Psoas muscle (tissue), 8 donors: ENCODE data around the gene GRPR. TPM values are rescaled to one million over a fixed set of nuclear protein-coding genes. Genes with fewer than 3 reads are reported as not detected.

Experiments
- ATAC-seq, 4 donors: fragments of 200-7000 bp; cut with Tn5 transposase; one replicate each; pipeline ENCODE4 v1.9.1; 2020; ENCODE audit warnings: moderate library complexity in 3 of 4, mild to moderate bottlenecking in 2 of 4
- DNase-seq, 2 donors: peaks; one replicate each; pipeline ENCODE4 v3.0.0-alpha.2; 2020
- H3K27ac ChIP-seq: fragments of 200-600 bp; one replicate; pipeline ENCODE4 v1.8.0; 2022
- H3K27me3 ChIP-seq, 3 donors: fragments of 200-600 bp in 1 of 3; one replicate each; pipeline versions ENCODE4 v1.6.1 to v1.8.0; 2013 to 2022; ENCODE audit warnings: low read length in 2 of 3, mild to moderate bottlenecking in 2 of 3, moderate library complexity in 1 of 3; ENCODE audit not compliant: insufficient read depth in 3 of 3
- H3K36me3 ChIP-seq, 2 donors: fragments of 200-600 bp in 1 of 2; one replicate each; pipeline versions ENCODE4 v1.6.1 to v1.8.0; 2013 to 2022; ENCODE audit warnings: low read depth in 1 of 2, mild to moderate bottlenecking in 1 of 2, moderate library complexity in 1 of 2; ENCODE audit not compliant: insufficient read depth in 1 of 2
- H3K4me1 ChIP-seq: fragments of 200-600 bp; one replicate; pipeline ENCODE4 v1.8.0; 2022
- H3K4me3 ChIP-seq: fragments of 200-600 bp; one replicate; pipeline ENCODE4 v1.8.0; 2022; ENCODE audit warnings: mild to moderate bottlenecking
- H3K9me3 ChIP-seq: fragments of 200-600 bp; one replicate; pipeline ENCODE4 v1.8.0; 2022
- WGBS, 3 donors: extraction: QIAGEN DNeasy Blood & Tissue Kit; methylation state at CpG; one replicate each; pipeline versions ENCODE4 v1.1.6 to v1.1.7; 2013; 5-methylcytosine and 5-hydroxymethylcytosine counted together
- intact Hi-C, 2 donors: fragments of 100-400 bp; cut with DNase I; formaldehyde crosslinking; loops; one replicate each; pipeline versions ENCODE4 v1.11.0 to v1.14.2; 2022
- polyA plus RNA-seq, 3 donors: library from polyadenylated mRNA; stranded (reverse); fragments of 200-250 nt; gene quantifications; one replicate each; pipeline ENCODE4 v1.2.3, GENCODE V29; 2013
- total RNA-seq, 4 donors: library from RNA; stranded (reverse); fragmentation: NEBNext Ultra II Directional in 2 of 4; extraction: Animal tissue kit (Norgen Biotek cat#: 25700) in 2 of 4; gene quantifications; one replicate each; pipeline versions ENCODE4 v1.2.1 to v1.2.4, GENCODE V29; 2021 to 2023
- TF ChIP-seq, protein P1 (sequence below): fragments of 200-600 bp; IDR thresholded peaks from one replicate; pipeline ENCODE4 v1.8.0; 2022; ENCODE audit warnings: antibody characterized with exemption
- donor health status: healthy with polysubstance abuse.
- donor health status: DM: no; HTN: no; CAD: no; lungs with moderate emphysema.
- donor health status: Bipolar disorder and iron deficiency.
- donor health status: healthy.
- donor health status: DM: yes; HTN: yes; CAD: no.
- donor health status: DM: no; HTN: no; CAD: no.
- donor health status: DM: no; HTN: no; CAD: no.
- donor health status: DM: yes; HTN: yes; CAD: no.

Gene GRPR
- total and polyA plus RNA-seq, 7 donors: 0.05 to 0.60 (median 0.33) TPM; not detected in 1

DNA sequence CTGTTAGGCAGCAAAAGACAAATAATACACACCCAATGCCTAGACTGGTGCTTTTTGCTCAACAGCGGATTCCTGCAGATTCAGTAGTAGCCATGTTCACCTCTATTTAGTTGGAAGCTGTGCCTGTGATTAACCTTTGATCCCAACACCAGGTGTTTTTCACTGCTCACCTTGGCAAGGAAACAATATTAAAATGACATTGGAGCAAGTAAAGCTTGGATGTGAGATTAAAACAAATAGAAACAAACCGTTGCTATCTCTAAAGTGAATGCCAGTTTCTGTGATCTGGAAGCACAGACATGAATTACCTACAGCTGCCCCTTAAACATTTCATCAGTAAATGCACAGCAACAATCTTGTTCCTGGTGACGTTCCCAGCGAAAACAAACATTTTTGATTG lies 79.6 kb downstream of the GRPR start:
- intact Hi-C loops: no loop called here
- ATAC-seq: no peak
- WGBS, 3 donors: 82 to 89% (median 86%) methylated on average over 4 of the region's 4 CpGs

More for the DNA sequence above, 79.6 kb downstream of the GRPR start:
- Histone ChIP-seq H3K27me3 (peaks cover 0 to 12% (median 0%) of the 10 kb centered on the region in 3 donors), H3K27ac (no peak overlapping the region), H3K4me3 (no peak overlapping the region), H3K9me3 (no peaks in the 10 kb centered on the region), H3K36me3 (no peaks in the 10 kb centered on the region), H3K4me1 (no peaks in the 10 kb centered on the region)
- TF ChIP-seq, protein P1, sequence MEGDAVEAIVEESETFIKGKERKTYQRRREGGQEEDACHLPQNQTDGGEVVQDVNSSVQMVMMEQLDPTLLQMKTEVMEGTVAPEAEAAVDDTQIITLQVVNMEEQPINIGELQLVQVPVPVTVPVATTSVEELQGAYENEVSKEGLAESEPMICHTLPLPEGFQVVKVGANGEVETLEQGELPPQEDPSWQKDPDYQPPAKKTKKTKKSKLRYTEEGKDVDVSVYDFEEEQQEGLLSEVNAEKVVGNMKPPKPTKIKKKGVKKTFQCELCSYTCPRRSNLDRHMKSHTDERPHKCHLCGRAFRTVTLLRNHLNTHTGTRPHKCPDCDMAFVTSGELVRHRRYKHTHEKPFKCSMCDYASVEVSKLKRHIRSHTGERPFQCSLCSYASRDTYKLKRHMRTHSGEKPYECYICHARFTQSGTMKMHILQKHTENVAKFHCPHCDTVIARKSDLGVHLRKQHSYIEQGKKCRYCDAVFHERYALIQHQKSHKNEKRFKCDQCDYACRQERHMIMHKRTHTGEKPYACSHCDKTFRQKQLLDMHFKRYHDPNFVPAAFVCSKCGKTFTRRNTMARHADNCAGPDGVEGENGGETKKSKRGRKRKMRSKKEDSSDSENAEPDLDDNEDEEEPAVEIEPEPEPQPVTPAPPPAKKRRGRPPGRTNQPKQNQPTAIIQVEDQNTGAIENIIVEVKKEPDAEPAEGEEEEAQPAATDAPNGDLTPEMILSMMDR: no peak
- DNase-seq: no peak

Other genes with a start within 250 kb of the GRPR start
- under 1 TPM in 1 of 4 donors, not detected in 3; 0.26 TPM for gene MAGEB17, start 43.9 kb downstream of the GRPR start, total RNA-seq
- gene MAGEB17, start 43.9 kb downstream of the GRPR start, polyA plus RNA-seq: under 1 TPM; 0.08 to 0.17 (median 0.13) TPM